Hepatocyte (in vitro differentiated cells): ENCODE measurements around the gene DCAF8.

ENCODE experiments used
- CTCF ChIP-seq: fragments of 200-600 bp; sonication (generic); IDR thresholded peaks from 2 replicates; pipeline ENCODE4 v1.5.1; 2016; ENCODE audit warnings: antibody characterized with exemption, mild to moderate bottlenecking; ENCODE audit not compliant: poor library complexity
- EZH2 ChIP-seq: fragments of 200-600 bp; sonication (generic); IDR thresholded peaks from 2 replicates; pipeline ENCODE4 v1.6.1; 2016; ENCODE audit warnings: antibody characterized with exemption, mild to moderate bottlenecking, borderline replicate concordance
- EZH2phosphoT487 ChIP-seq: fragments of 200-600 bp; sonication (generic); IDR thresholded peaks from one replicate; pipeline ENCODE4 v1.6.1; 2018; ENCODE audit warnings: antibody characterized with exemption, mild to moderate bottlenecking, low read depth, moderate library complexity; ENCODE audit not compliant: unreplicated experiment, severe bottlenecking

GRCh38 chr1:160261893-160262794 is at the start of gene DCAF8:
- TF ChIP-seq CTCF, result no peak
- TF ChIP-seq EZH2, result no peak
- no peak for TF ChIP-seq EZH2phosphoT487
